Immature natural killer cell (primary cell): ENCODE data around the gene EEF1B2. TPM values are rescaled to one million over a fixed set of nuclear protein-coding genes. Genes with fewer than 3 reads are reported as not detected.
"Not testable (repeated sequence)": the region's sequence is repeated elsewhere in the genome, so short reads cannot be mapped to it uniquely, and the experiment has no call there.

ENCODE experiments used
- DNase-seq, 3 donors: peaks; one replicate each; pipeline ENCODE4 v3.0.0; 2022; ENCODE audit warnings: mixed read lengths in 1 of 3
- H3K27ac Mint-ChIP-seq, 6 donors: one replicate each; pipeline ENCODE4 v1.8.0; 2020; ENCODE audit warnings: mixed read lengths in 6 of 6, mild to moderate bottlenecking in 5 of 6, inconsistent platforms in 4 of 6, moderate library complexity in 3 of 6
- H3K27me3 Mint-ChIP-seq, 3 donors: one replicate each; pipeline ENCODE4 v1.8.0; 2020 to 2021; ENCODE audit warnings: low read depth in 3 of 3, mild to moderate bottlenecking in 3 of 3, mixed read lengths in 3 of 3, moderate library complexity in 3 of 3, inconsistent platforms in 1 of 3
- H3K36me3 Mint-ChIP-seq, 3 donors: one replicate each; pipeline ENCODE4 v1.8.0; 2020; ENCODE audit warnings: mixed read lengths in 3 of 3, inconsistent platforms in 2 of 3, mild to moderate bottlenecking in 2 of 3
- H3K4me1 Mint-ChIP-seq, 2 donors: one replicate each; pipeline ENCODE4 v1.8.0; 2020; ENCODE audit warnings: inconsistent platforms in 2 of 2, mild to moderate bottlenecking in 2 of 2, mixed read lengths in 2 of 2, moderate library complexity in 1 of 2
- H3K4me3 Mint-ChIP-seq, 5 donors: one replicate each; pipeline ENCODE4 v1.8.0; 2020; ENCODE audit warnings: mild to moderate bottlenecking in 5 of 5, mixed read lengths in 5 of 5, inconsistent platforms in 3 of 5, moderate library complexity in 3 of 5
- H3K9me3 Mint-ChIP-seq, 6 donors: one replicate each; pipeline ENCODE4 v1.8.0; 2020; ENCODE audit warnings: mild to moderate bottlenecking in 6 of 6, mixed read lengths in 6 of 6, inconsistent platforms in 4 of 6, moderate library complexity in 3 of 6
- polyA plus RNA-seq, 3 donors: library from polyadenylated mRNA; unstranded; fragments of 300-500 nt; fragmentation: Illumina TruSeq; gene quantifications; one replicate each; pipeline ENCODE4 v1.2.3, GENCODE V29; 2021

Gene EEF1B2
- 1,000 to 10,000 TPM in 1 of 3 donors, 100 to 1,000 TPM in 2; 434 to 1,002 (median 456) TPM for polyA plus RNA-seq

GRCh38 chr2:206159346-206160124 is at the start of gene EEF1B2, which contains the start of gene NDUFS1:
Gene EEF1B2 (plus strand): TSS chr2:206159895. CDS start chr2:206159980, 85 bp downstream.
Gene NDUFS1 (minus strand): TSS chr2:206159444. CDS start chr2:206153678, 5,766 bp downstream.
- DNase-seq, result peak; percentile 96 to 97 (median 96)
- peaks cover 8 to 20% (median 16%) of the 10 kb centered on the region in 3 donors for H3K36me3 Mint-ChIP-seq
- peaks cover 9 to 13% (median 12%) of the 10 kb centered on the region in 3 donors for H3K27me3 Mint-ChIP-seq
- peaks cover 46 to 71% of the 10 kb centered on the region in 2 donors for H3K4me1 Mint-ChIP-seq
- no peaks in the 10 kb centered on the region for H3K9me3 Mint-ChIP-seq
- peak within 1 kb of the TSS; percentile 98 to 99 (median 99) for H3K27ac Mint-ChIP-seq
- H3K4me3 Mint-ChIP-seq, result peak within 1 kb of the TSS; percentile 91 to 100 (median 99)

- no peak overlapping the region for H3K4me3 Mint-ChIP-seq
- DNase-seq, result no peak
- H3K27ac Mint-ChIP-seq, result no peak overlapping the region
- H3K27me3 Mint-ChIP-seq, result no peaks in the 10 kb centered on the region
- no peaks in the 10 kb centered on the region for H3K9me3 Mint-ChIP-seq
- peaks cover 4 to 10% (median 5%) of the 10 kb centered on the region in 3 donors for H3K36me3 Mint-ChIP-seq
- H3K4me1 Mint-ChIP-seq, result no peaks in the 10 kb centered on the region
Observed at GRCh38 chr2:206112108-206112507, 47.6 kb upstream of the EEF1B2 start.

- H3K4me3 Mint-ChIP-seq, result no peak overlapping the region
- H3K27me3 Mint-ChIP-seq, result no peaks in the 10 kb centered on the region
- no peaks in the 10 kb centered on the region for H3K9me3 Mint-ChIP-seq
- H3K4me1 Mint-ChIP-seq, result no peaks in the 10 kb centered on the region
- H3K36me3 Mint-ChIP-seq, result peaks cover 4 to 10% (median 5%) of the 10 kb centered on the region in 3 donors
- DNase-seq, result no peak
- no peak overlapping the region for H3K27ac Mint-ChIP-seq
Observed at GRCh38 chr2:206112846-206113547, 46.7 kb upstream of the EEF1B2 start.

GRCh38 chr2:206115026-206115578 is 44.6 kb upstream of the EEF1B2 start:
- H3K27me3 Mint-ChIP-seq, result no peaks in the 10 kb centered on the region
- no peak for DNase-seq
- peaks cover 0 to 2% (median 0%) of the 10 kb centered on the region in 6 donors for H3K9me3 Mint-ChIP-seq
- H3K36me3 Mint-ChIP-seq, result peaks cover 9 to 13% (median 13%) of the 10 kb centered on the region in 3 donors
- no peak overlapping the region for H3K27ac Mint-ChIP-seq
- H3K4me1 Mint-ChIP-seq, result no peaks in the 10 kb centered on the region
- H3K4me3 Mint-ChIP-seq, result no peak overlapping the region

GRCh38 chr2:206116278-206116677 is 43.4 kb upstream of the EEF1B2 start:
- Mint-ChIP-seq H3K27ac (no peak overlapping the region), H3K9me3 (peaks cover 0 to 12% (median 0%) of the 10 kb centered on the region in 6 donors), H3K4me1 (no peaks in the 10 kb centered on the region), H3K4me3 (no peak overlapping the region), H3K27me3 (no peaks in the 10 kb centered on the region), H3K36me3 (peaks cover 20 to 25% (median 24%) of the 10 kb centered on the region in 3 donors)
- DNase-seq, result no peak

- H3K4me1 Mint-ChIP-seq, DNase-seq, H3K27ac Mint-ChIP-seq, H3K4me3 Mint-ChIP-seq, H3K27me3 Mint-ChIP-seq: not testable (repeated sequence)
- peaks cover 0 to 12% (median 0%) of the 10 kb centered on the region in 6 donors for H3K9me3 Mint-ChIP-seq
- H3K36me3 Mint-ChIP-seq, result peaks cover 23 to 45% (median 32%) of the 10 kb centered on the region in 3 donors
Observed at GRCh38 chr2:206122569-206122968, 37.1 kb upstream of the EEF1B2 start.

- H3K9me3 Mint-ChIP-seq, result peaks cover 0 to 4% (median 0%) of the 10 kb centered on the region in 6 donors
- H3K4me3 Mint-ChIP-seq, result no peak overlapping the region
- no peaks in the 10 kb centered on the region for H3K4me1 Mint-ChIP-seq
- no peak overlapping the region for H3K27ac Mint-ChIP-seq
- no peak for DNase-seq
- no peaks in the 10 kb centered on the region for H3K27me3 Mint-ChIP-seq
- H3K36me3 Mint-ChIP-seq, result peaks cover 13 to 40% (median 28%) of the 10 kb centered on the region in 3 donors
Observed at GRCh38 chr2:206125901-206126300, 33.8 kb upstream of the EEF1B2 start.

- H3K27me3 Mint-ChIP-seq, result no peaks in the 10 kb centered on the region
- no peak overlapping the region for H3K27ac Mint-ChIP-seq
- peaks cover 3 to 28% (median 18%) of the 10 kb centered on the region in 3 donors for H3K36me3 Mint-ChIP-seq
- no peaks in the 10 kb centered on the region for H3K4me1 Mint-ChIP-seq
- DNase-seq, result no peak
- H3K4me3 Mint-ChIP-seq, result no peak overlapping the region
- no peaks in the 10 kb centered on the region for H3K9me3 Mint-ChIP-seq
Observed at GRCh38 chr2:206127656-206128055, 32.0 kb upstream of the EEF1B2 start.

- no peak overlapping the region for H3K27ac Mint-ChIP-seq
- no peak overlapping the region for H3K4me3 Mint-ChIP-seq
- H3K4me1 Mint-ChIP-seq, result no peaks in the 10 kb centered on the region
- peaks cover 0 to 2% (median 0%) of the 10 kb centered on the region in 3 donors for H3K27me3 Mint-ChIP-seq
- no peaks in the 10 kb centered on the region for H3K9me3 Mint-ChIP-seq
- no peak for DNase-seq
- peaks cover 3 to 43% (median 16%) of the 10 kb centered on the region in 3 donors for H3K36me3 Mint-ChIP-seq
Observed at GRCh38 chr2:206143451-206143850, 16.2 kb upstream of the EEF1B2 start.

- Mint-ChIP-seq H3K36me3 (peaks cover 3 to 48% (median 20%) of the 10 kb centered on the region in 3 donors), H3K27ac (no peak overlapping the region), H3K4me3 (no peak overlapping the region), H3K9me3 (no peaks in the 10 kb centered on the region), H3K4me1 (no peaks in the 10 kb centered on the region), H3K27me3 (peaks cover 0 to 2% (median 0%) of the 10 kb centered on the region in 3 donors)
- no peak for DNase-seq
Observed at GRCh38 chr2:206144383-206144782, 15.3 kb upstream of the EEF1B2 start.

- Mint-ChIP-seq H3K27me3 (peaks cover 0 to 2% (median 0%) of the 10 kb centered on the region in 3 donors), H3K36me3 (peaks cover 3 to 54% (median 20%) of the 10 kb centered on the region in 3 donors), H3K27ac (peak overlapping the region in 1 of 6 donors; percentile 34), H3K4me3 (no peak overlapping the region), H3K9me3 (no peaks in the 10 kb centered on the region), H3K4me1 (peaks cover 0 to 2% of the 10 kb centered on the region in 2 donors)
- no peak for DNase-seq
Observed at GRCh38 chr2:206145665-206146064, 14.0 kb upstream of the EEF1B2 start.

- DNase-seq, result no peak
- Mint-ChIP-seq H3K27ac (no peak overlapping the region), H3K27me3 (no peaks in the 10 kb centered on the region), H3K36me3 (peaks cover 3 to 31% (median 11%) of the 10 kb centered on the region in 3 donors), H3K9me3 (no peaks in the 10 kb centered on the region), H3K4me1 (peaks cover 9 to 16% of the 10 kb centered on the region in 2 donors), H3K4me3 (no peak overlapping the region)
Observed at GRCh38 chr2:206149330-206149729, 10.4 kb upstream of the EEF1B2 start.

- no peak overlapping the region for H3K4me3 Mint-ChIP-seq
- H3K27ac Mint-ChIP-seq, result peak overlapping the region in 4 of 6 donors; percentile 6 to 39 (median 16)
- DNase-seq, result no peak
- peaks cover 9 to 18% of the 10 kb centered on the region in 2 donors for H3K4me1 Mint-ChIP-seq
- H3K36me3 Mint-ChIP-seq, result peaks cover 3 to 23% (median 8%) of the 10 kb centered on the region in 3 donors
- no peaks in the 10 kb centered on the region for H3K27me3 Mint-ChIP-seq
- H3K9me3 Mint-ChIP-seq, result no peaks in the 10 kb centered on the region
Observed at GRCh38 chr2:206150168-206150567, 9.5 kb upstream of the EEF1B2 start.
